NCI-H2227 (cell line): ENCODE measurements around the gene ZNF350.
"Not testable (repeated sequence)": the region's sequence is repeated elsewhere in the genome, so short reads cannot be mapped to it uniquely, and the experiment has no call there.

Experiments
- DNase-seq: peaks from one replicate; lab custom pipeline; 2025; ENCODE audit not compliant: unreplicated experiment; lab: John Stamatoyannopoulos, UW

The ZNF350 gene

DNA sequence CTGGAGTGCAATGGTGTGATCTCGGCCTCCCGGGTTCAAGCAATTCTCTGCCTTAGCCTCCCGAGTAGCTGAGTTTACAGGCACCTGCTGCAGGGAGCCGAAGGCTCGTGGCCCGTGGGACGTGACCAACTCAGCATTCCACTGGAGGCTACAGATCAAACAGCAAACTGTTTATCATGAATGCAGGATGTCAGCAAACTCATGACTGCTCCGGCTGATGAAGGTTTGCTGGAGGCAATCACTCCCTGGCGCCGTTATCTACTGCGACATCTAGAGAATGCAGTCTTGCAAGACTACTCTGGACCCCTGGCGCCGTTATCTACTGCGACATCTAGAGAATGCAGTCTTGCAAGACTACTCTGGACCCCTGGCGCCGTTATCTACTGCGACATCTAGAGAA, 10.9 kb downstream of the ZNF350 start:
- DNase-seq: not testable (repeated sequence)

DNA sequence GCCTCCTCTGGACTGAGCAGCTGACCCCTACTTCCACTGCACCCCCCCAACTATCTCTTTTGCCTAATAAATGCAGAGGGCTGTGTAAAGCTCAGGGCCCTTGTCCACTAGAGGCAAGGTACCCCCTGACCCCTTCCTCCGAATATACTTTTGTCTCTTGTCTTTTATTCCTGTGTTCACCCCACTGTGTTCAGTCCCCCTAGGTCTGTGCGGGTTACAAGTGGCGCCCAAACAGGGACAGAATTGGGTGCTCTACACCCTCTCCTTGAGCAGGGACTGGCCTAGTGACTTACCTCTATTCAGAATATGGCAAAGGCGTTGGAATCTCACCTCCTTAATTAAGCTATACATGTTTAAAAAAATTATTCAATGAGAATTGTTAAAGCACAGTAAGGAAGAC, 15.0 kb downstream of the ZNF350 start:
- peak; percentile 2 for DNase-seq

DNA sequence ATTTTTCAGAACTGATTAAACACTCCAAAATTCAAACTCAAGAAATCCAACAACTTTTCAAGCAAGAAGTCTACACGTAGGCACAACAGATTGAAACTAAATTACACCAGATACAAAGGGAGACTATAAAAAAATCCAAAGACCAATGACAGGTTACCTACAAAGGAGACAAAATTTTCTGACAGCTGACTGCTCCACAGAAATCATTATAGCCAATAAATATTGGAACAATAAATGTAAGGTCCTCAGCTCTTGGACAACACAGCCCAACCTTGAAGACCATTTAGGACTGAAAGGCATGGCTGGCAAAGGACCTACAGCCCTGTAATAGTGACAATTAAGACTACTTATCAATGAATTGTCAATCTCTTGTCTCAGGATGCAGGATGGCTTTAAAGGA, 15.9 kb downstream of the ZNF350 start:
- DNase-seq: no peak

DNA sequence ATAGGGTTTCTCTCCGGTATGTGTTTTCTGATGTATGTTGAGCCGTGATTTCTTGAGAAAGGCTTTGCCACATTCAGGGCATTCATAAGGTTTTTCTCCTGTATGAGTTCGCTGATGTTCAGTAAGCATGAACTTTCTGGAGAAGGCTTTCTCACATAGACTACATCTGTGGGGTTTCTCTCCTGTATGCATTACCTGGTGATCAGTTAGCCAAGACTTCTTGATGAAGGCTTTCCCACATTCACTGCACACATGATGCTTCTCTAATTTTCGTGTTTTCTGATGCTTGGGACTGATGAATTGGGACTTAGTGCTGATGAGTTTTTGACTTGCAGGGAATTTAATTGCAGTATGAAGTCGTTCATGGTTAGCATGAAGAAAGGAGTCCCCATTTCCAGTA, 21.1 kb downstream of the ZNF350 start:
- no peak for DNase-seq

DNA sequence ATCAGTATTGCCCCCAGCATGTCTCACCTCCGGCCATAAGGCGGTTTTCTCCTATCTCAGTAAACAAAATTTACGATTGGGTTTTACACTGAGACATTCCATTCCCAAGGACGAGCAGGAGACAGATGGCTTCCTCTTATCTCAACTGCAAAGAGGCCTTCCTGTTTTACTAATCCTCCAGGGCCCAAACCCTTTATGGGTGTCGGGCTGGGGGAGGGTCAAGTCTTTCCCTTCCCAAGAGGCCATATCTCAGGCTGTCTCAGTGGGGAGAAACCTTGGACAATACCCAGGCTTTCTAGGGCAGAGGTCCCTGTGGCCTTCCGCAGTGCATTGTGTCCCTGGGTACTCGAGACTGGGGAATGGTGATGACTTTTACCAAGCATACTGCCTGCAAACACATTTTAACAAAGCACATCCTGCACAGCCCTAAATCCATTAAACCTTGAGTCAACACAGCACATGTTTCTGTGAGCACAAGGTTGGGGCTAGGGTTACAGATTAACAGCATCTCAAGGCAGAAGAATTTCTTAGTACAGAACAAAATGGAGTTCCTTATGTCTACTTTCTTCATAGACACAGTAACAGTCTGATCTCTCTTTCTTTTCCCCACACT, 25.9 kb downstream of the ZNF350 start:
- not testable (repeated sequence) for DNase-seq

DNA sequence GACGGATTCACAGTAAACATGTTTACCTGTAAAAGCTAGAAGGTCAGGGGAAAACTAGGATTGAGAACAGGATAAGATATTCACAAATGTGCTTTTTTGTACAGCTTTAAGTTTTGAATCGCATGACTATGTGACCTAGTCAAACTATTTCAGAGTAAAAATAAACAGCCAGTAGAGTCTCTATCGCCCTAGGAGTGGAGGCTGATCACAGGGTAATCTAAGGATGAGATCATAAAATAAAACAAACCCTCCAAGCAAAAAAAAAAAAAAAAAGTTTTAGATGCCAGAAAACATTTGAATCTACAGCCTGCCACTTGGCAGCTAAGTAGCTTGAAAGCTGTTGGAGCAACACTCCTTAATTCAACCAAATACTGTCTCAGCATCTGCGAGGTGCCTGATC, 26.8 kb downstream of the ZNF350 start:
- no peak for DNase-seq

DNA sequence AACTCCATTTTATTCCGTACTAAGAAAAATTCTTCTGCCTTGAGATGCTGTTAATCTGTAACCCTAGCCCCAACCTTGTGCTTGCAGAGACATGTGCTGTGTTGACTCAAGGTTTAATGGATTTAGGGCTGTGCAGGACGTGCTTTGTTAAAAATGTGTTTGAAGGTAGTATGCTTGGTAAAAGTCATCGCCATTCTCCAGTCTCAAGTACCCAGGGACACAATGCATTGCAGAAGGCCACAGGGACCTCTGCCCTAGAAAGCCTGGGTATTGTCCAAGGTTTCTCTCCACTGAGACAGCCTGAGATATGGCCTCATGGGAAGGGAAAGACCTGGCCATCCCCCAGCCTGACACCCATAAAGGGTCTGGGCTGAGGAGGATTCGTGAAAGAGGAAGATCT, 28.8 kb downstream of the ZNF350 start:
- DNase-seq: not testable (repeated sequence)

DNA sequence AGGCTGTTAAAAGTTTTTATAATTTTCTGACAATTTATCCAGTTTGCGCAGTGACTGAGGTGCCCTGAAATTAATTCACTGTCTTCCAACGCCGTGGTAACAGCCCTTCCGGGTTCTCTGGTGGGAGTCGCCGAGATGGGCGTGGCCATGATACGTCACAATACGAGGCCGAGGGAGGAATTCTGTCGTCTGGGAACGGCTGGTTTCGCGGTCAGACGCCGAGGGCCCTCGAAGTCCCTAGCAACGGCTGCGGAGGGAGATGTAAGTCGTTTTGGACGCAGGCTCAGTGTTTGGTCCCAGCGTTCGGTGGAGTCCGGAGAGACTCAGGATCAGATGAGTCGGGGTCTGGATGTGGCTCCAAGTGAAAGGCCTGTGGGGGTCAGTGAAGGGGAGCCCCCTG, 37.7 kb downstream of the ZNF350 start:
- no peak for DNase-seq

DNA sequence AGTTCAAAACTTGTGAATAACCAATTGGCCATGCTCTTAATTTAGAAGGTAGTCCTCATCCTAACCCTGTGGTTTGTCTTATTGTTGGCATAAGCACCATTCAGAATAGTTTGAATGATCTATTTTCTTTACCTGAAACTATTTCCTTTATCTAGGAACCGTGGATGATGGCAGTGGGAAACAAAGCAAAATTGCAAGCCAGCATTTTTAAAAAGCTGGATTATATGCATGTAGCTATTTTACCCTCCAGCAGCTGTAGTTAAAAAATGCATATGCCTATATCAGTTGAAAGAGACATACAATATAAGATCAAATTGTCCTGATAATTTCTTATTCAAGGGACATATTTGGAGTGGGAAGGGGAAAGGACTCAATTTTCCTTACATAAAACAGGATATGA, 40.0 kb downstream of the ZNF350 start:
- no peak for DNase-seq

DNA sequence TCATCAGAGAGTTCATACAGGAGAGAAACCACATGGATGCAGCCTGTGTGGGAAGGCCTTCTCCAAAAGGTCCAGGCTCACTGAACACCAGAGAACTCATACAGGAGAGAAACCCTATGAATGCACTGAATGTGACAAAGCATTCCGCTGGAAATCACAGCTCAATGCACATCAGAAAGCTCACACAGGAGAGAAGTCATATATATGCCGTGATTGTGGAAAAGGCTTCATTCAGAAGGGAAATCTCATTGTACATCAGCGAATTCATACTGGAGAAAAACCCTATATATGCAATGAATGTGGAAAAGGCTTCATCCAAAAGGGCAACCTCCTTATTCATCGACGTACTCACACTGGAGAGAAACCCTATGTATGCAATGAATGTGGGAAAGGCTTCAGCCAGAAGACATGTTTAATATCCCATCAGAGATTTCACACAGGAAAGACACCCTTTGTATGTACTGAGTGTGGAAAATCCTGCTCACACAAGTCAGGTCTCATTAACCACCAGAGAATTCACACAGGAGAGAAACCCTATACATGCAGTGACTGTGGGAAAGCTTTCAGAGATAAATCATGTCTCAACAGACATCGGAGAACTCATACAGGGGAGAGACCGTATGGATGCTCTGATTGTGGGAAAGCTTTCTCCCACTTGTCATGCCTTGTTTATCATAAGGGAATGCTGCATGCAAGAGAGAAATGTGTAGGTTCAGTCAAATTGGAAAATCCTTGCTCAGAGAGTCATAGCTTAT, 41.7 kb downstream of the ZNF350 start:
- no peak for DNase-seq

DNA sequence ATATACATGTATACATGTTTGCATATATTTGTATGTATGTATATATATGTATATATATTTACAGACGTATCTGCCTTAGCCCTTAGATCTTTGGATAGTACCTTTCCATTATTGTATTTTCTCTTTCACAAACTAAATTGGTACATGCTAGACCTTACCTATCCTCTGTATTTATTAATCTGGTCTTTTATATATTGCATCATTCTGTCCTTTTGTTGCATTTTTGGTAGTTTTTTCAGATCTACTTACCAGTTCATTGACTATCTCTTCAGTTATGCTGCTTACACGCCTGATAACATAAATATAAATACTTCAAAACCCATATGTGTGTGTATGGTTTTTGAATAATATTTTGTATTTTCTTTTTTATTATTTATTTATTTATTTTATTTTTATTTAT, 47.7 kb downstream of the ZNF350 start:
- no peak for DNase-seq

DNA sequence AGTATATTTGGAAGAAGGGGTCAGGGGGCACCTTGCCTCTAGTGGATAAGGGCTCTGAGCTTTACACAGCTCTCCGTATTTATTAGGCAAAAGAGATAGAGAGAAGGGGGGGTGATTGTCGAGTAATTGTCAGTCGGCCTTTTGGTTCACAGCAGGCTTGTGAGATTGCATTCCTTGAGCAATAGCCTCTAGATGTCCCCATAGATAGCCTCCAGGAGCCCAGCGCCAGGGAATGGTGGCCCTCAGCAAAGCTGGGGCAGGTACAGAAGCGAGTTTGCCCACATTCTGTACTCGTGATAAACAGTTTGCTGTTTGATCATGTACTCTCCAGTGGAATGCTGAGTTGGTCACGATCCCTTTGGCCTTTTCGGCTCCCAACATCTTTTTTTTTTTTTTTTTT, 54.7 kb downstream of the ZNF350 start:
- no peak for DNase-seq

DNA sequence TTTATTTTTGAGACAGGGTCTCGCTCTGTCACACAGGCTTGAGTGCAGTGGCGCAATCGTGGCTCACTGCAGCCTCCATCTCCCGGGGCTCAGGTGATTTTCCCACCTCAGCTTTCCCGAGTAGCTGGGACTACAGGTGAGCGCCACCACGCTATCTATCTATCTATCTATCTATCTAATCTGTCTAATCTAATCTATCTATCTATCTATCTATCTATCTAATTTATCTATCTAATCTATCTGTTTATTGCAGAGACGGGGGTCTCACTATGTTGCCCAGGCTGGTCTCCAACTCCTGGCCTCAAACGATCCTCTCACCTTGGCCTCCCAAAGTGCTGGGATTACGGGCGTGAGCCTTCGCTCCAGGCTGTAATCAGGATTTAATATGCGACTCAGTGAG, 58.8 kb downstream of the ZNF350 start:
- no peak for DNase-seq

DNA sequence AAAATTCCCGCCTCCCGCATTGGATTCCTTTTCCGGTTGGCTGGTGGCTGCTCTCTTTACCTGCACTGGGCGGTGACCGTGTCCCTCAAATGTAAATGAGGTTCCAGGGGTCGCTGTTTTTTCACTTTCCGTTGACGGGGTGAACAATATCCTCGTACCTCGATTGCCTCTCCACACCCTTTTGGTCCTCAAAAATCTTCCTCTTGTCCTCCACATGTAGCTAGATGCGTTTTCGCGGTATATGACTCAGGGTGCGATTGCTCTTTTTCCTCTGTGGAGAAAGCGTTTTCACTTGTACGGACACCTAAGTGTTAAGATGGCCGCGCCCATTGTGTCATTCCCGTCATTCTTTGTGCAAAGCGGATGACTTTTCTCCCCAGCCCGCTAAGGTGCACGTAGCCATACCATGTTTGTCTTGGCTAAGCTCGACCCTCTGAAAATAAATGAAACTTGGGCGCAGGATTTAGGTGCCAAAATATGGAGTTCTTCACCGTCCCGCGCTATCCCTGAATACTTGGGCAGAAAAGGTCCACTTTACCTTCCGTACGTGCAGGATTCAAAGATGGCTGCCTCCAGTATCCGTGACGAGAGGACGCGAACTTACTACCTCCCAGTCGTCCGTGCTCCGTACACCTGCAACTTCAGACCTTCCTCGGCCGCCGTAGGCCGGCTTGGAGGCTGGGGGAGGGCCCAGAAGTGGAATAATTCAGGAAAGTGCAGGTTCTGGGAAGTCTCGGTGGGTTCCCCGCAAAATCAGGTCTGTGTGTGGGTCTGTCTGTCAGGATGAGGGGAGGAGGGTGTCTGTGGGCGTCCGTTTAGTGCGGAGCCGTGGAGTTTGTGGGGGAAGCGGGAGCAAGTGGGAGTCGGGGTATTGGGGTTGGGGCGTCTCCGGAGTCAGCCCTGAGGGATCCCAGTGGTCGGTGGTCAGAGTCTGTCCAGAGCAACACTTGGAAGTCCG, 59.6 kb downstream of the ZNF350 start, which contains the start of gene ZNF613:
TSS of gene ZNF613 (plus strand) at position 689 of the 958 bp plus-strand sequence. CDS start 8,749 bp downstream, outside the sequence.
- peak; percentile 90 for DNase-seq

DNA sequence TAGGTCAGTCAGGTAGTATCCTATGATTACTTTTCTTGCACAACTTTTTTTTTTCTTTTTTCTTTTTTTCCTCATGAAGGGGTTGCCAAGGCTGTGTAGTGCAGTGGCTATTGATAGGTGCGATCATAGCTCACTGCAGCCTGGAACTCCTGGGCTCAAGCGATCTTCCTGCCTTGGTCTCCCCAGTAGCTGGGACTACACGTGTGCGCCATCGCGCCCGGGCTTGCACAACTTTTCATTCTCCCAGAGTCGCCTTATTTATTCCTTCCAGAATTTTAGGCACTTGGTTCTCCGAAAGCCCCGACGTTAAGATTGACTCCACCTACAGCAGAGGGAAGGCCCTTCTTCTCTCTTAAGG, 60.2 kb downstream of the ZNF350 start:
- DNase-seq: no peak

DNA sequence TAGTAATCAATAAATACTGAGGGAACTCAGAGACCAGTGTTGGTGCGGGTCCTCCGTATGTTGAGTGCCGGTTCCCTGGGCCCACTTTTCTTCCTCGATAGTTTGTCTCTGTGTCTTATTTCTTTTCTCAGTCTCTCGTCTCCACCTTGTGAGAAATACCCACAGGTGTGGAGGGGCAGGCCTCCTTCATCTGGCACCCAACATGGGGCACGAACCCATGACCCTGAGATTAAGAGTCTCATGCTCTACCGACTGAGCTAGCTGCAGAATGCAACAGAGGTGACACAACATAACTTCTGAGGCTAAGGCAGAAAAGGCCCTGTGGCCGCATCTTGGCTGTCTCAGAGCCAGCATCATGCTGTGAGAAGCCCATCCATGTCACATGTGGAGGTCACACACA, 64.7 kb downstream of the ZNF350 start:
- no peak for DNase-seq

DNA sequence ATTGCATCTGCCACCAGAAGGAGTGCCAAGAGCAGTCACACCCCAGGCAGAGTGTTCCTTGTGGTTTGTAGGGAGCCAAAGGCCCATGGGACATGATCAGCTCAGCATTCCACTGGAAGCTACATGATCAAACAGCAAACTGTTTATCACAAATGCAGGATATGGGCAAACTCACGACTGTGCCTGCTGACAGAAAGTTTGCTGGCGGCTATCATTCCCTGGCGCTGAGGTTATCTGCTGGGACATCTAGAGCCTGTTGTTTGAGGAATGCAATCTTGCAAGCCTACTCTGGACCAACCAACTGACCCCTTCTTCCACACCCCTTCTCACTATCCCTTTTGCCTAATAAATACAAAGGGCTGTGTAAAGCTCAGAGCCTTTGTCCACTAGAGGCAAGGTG, 67.0 kb downstream of the ZNF350 start:
- no peak for DNase-seq

DNA sequence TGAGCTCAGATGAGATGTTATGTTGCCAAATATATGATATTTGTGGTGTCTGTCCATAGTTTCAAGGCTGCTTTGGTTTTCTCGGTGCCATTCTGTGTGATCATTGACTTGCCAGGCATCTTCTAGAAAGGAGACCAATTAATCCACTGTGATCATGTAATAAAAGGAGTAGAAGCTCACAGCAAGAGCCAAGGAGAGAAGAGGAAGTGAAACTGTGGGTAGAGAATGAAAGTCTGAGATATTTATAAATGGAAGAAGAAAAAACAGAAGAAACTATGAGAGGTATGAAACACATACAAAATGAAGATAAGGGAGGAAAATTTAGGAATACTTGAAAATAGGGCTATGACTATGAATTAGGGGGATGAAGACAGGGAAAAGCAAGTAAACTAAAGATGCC, 70.5 kb downstream of the ZNF350 start:
- DNase-seq: no peak

DNA sequence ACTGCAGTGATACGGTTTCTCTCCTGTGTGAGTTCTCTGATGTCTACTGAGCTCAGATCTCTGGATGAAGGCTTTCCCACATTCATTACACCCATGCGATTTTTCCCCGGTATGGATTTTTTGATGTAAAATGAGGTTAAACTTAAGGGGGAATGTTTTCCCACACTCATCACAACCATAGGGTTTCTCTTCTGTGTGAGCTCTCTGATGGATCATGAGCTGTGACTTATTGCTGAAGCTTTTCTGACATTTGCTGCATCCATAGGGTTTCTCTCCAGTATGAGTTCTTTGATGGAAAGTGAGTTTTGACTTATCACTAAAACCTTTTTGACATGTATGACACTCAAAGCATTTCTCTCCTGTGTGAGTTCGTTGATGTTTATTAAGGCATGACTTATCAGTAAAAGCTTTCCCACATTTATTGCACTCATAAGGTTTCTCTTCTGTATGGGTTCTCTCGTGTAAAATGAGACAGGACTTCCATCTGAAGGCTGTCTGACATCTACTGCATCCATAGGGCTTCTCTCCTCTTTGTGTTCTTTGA, 71.2 kb downstream of the ZNF350 start:
- DNase-seq: no peak
